PC-3 (cell line): ENCODE data around the gene ABCC11. TPM values are rescaled to one million over a fixed set of nuclear protein-coding genes. Genes with fewer than 3 reads are reported as not detected.
A peak's percentile ranks its signal among the peaks of the same experiment; 100 is the strongest.
"Not testable (repeated sequence)": the region's sequence is repeated elsewhere in the genome, so short reads cannot be mapped to it uniquely, and the experiment has no call there.

ENCODE experiments used
- ATAC-seq: fragments of 200-7000 bp; cut with Tn5 transposase; 2 replicates; pipeline ENCODE4 v1.9.1; 2020; ENCODE audit warnings: mild to moderate bottlenecking, moderate library complexity
- BruUV-seq: library from RNA; stranded (reverse); fragments of 400-500 nt; replicated peaks from 2 replicates; lab custom pipeline; 2021; lab: Mats Ljungman, UMichigan
- CTCF ChIA-PET: fragments of 300-600 bp; sonication (Branson Sonifier 250); formaldehyde crosslinking; loops from one replicate; lab custom pipeline; 2022; ENCODE audit warnings: antibody characterized with exemption; lab: Charles Lee
- POLR2A ChIA-PET: fragments of 300-600 bp; sonication (Branson Sonifier 250); formaldehyde crosslinking; loops from one replicate; lab custom pipeline; 2022; ENCODE audit warnings: antibody characterized with exemption; ENCODE audit not compliant: unreplicated experiment; lab: Charles Lee
- DNase-seq: peaks from one replicate; pipeline ENCODE4 v3.0.0-alpha.2; 2015
- H2AFZ ChIP-seq: fragments of 300-600 bp; sonication (generic); 2 replicates; pipeline ENCODE4 v1.6.0; 2016; ENCODE audit warnings: antibody characterized with exemption, low read length
- H3F3A ChIP-seq: fragments of 300-600 bp; sonication (generic); one replicate; pipeline ENCODE4 v1.6.0; 2017; ENCODE audit warnings: antibody characterized with exemption, low read length, control low read depth, mild to moderate bottlenecking; ENCODE audit not compliant: unreplicated experiment
- H3K27ac ChIP-seq: fragments of 300-600 bp; sonication (generic); 2 replicates; pipeline ENCODE4 v1.5.1; 2016; ENCODE audit warnings: mild to moderate bottlenecking, low read length
- H3K27me3 ChIP-seq: fragments of 300-600 bp; sonication (generic); 2 replicates; pipeline ENCODE4 v1.6.1; 2016; ENCODE audit warnings: low read length, mixed read lengths
- H3K36me3 ChIP-seq: fragments of 300-600 bp; sonication (generic); 2 replicates; pipeline ENCODE4 v1.6.1; 2016; ENCODE audit warnings: low read depth, mixed run types, low read length, mixed read lengths
- H3K4me1 ChIP-seq: fragments of 300-600 bp; sonication (generic); 2 replicates; pipeline ENCODE4 v1.5.1; 2016; ENCODE audit warnings: low read length; ENCODE audit not compliant: insufficient read depth
- H3K4me2 ChIP-seq: fragments of 300-600 bp; sonication (generic); 2 replicates; pipeline ENCODE4 v1.6.0; 2016; ENCODE audit warnings: low read length
- H3K4me3 ChIP-seq: fragments of 300-600 bp; sonication (generic); 2 replicates; pipeline ENCODE4 v1.5.1; 2016; ENCODE audit warnings: mild to moderate bottlenecking, low read length, mixed read lengths
- H3K79me2 ChIP-seq: fragments of 300-600 bp; sonication (generic); 2 replicates; pipeline ENCODE4 v1.6.1; 2017; ENCODE audit warnings: low read length, mixed read lengths
- H3K9ac ChIP-seq: fragments of 300-600 bp; sonication (generic); 2 replicates; pipeline ENCODE4 v1.6.0; 2016; ENCODE audit warnings: mild to moderate bottlenecking, low read length
- H3K9me2 ChIP-seq: fragments of 300-600 bp; sonication (generic); replicated peaks from 2 replicates; pipeline ENCODE4 v1.6.1; 2016; ENCODE audit warnings: mixed run types, low read length, mixed read lengths
- H3K9me3 ChIP-seq: fragments of 300-600 bp; sonication (generic); 2 replicates; pipeline ENCODE4 v1.6.1; 2016; ENCODE audit warnings: low read length, mixed read lengths
- H4K20me1 ChIP-seq: fragments of 300-600 bp; sonication (generic); 2 replicates; pipeline ENCODE4 v1.6.1; 2016; ENCODE audit warnings: low read length, mixed read lengths
- CTCF ChIP-seq: fragments of 300-600 bp; sonication (generic); conservative IDR thresholded peaks from 2 replicates; pipeline ENCODE4 v1.5.1; 2017; ENCODE audit warnings: antibody characterized with exemption, low read depth, mild to moderate bottlenecking, low read length
- EZH2 ChIP-seq: fragments of 300-600 bp; sonication (generic); IDR thresholded peaks from one replicate; pipeline ENCODE4 v1.6.1; 2017; ENCODE audit warnings: antibody characterized with exemption, mild to moderate bottlenecking, low read length; ENCODE audit not compliant: unreplicated experiment
- EZH2phosphoT487 ChIP-seq: fragments of 300-600 bp; sonication (generic); IDR thresholded peaks from 2 replicates; pipeline ENCODE4 v1.6.1; 2018; ENCODE audit warnings: mild to moderate bottlenecking, antibody characterized with exemption, low read length, borderline replicate concordance
- intact Hi-C: fragments of 100-400 bp; cut with micrococcal nuclease; formaldehyde crosslinking; loops from 2 replicates; pipeline ENCODE4 v1.9.0; 2023
- total RNA-seq: library from RNA; depleted of rRNA; stranded (reverse); fragments of >200 nt; gene quantifications from 2 replicates; pipeline ENCODE4 v1.2.3, GENCODE V29; 2014

ABCC11 gene
- total RNA-seq, 1 experiment from 2014 or later = 0.26 TPM

- peak overlapping the region; percentile 72 for H3K27ac ChIP-seq
- ATAC-seq (no peak), DNase-seq (no peak)
- H3K27me3 ChIP-seq = no peaks in the 10 kb centered on the region
- peak overlapping the region; percentile 88 for H3K4me2 ChIP-seq
- ChIA-PET CTCF (no interaction called here), POLR2A (no interaction called here)
- H3K36me3 ChIP-seq = no peaks in the 10 kb centered on the region
- H3K4me1 ChIP-seq = peaks cover 12% of the 10 kb centered on the region; the same call in 1 of the 2 replicates
- H3K9ac ChIP-seq = peak overlapping the region; percentile 95
- peak overlapping the region; percentile 85 for H3K4me3 ChIP-seq
- intact Hi-C loops = no loop called here
- no TSS peak for BruUV-seq
- TF ChIP-seq CTCF (no peak), EZH2phosphoT487 (no peak), EZH2 (no peak)
- H3K9me2 ChIP-seq = no peaks in the 10 kb centered on the region
- H2AFZ ChIP-seq = peak overlapping the region; percentile 76
- no peaks in the 10 kb centered on the region for H3K9me3 ChIP-seq
- peaks cover 54% of the 10 kb centered on the region for H3K79me2 ChIP-seq
- H3F3A ChIP-seq = no peaks in the 10 kb centered on the region
- no peaks in the 10 kb centered on the region for H4K20me1 ChIP-seq
Measured at GRCh38 chr16:48244863-48245195, 2.5 kb downstream of the ABCC11 start.

- no peak for TF ChIP-seq EZH2phosphoT487
- no peak for TF ChIP-seq EZH2
- TF ChIP-seq CTCF = no peak
- Histone ChIP-seq H3K27ac (peak within 1 kb of the TSS; percentile 72), H2AFZ (peak within 1 kb of the TSS; percentile 76), H3K79me2 (peaks cover 52% of the 10 kb centered on the region), H3F3A (no peaks in the 10 kb centered on the region), H3K4me1 (peaks cover 12% of the 10 kb centered on the region; the same call in 1 of the 2 replicates), H3K4me3 (peak within 1 kb of the TSS; percentile 85), H4K20me1 (no peaks in the 10 kb centered on the region), H3K27me3 (no peaks in the 10 kb centered on the region), H3K9ac (peak within 1 kb of the TSS; percentile 95), H3K9me3 (no peaks in the 10 kb centered on the region), H3K36me3 (no peaks in the 10 kb centered on the region), H3K9me2 (no peaks in the 10 kb centered on the region), H3K4me2 (peak within 1 kb of the TSS; percentile 88)
- BruUV-seq = no TSS peak
- intact Hi-C loops = no loop called here
- POLR2A ChIA-PET = no interaction called here
- ATAC-seq (peak; percentile 94), DNase-seq (peak; percentile 87)
- CTCF ChIA-PET = no interaction called here
Measured at GRCh38 chr16:48244080-48244862, 3.1 kb downstream of the ABCC11 start, which contains the start of gene LONP2. Gene LONP2, plus strand, starts transcription at chr16:48244300. Its CDS starts 89 bp downstream, at chr16:48244389.

GRCh38 chr16:48240147-48240546, 7.2 kb downstream of the ABCC11 start:
- H3K9ac ChIP-seq, H3K36me3 ChIP-seq, H3K4me3 ChIP-seq, H3K4me1 ChIP-seq, H2AFZ ChIP-seq, intact Hi-C loops, H3K9me3 ChIP-seq, H3K27ac ChIP-seq, POLR2A ChIA-PET, BruUV-seq, ATAC-seq, H3K27me3 ChIP-seq, H4K20me1 ChIP-seq, DNase-seq, H3K4me2 ChIP-seq, H3K9me2 ChIP-seq, H3F3A ChIP-seq: not testable (repeated sequence)
- CTCF ChIA-PET = interaction anchor here (0.7 kb wide), 1 partner anchor 16 kb away, joined by 4 read pairs; no protein-coding TSS in a partner anchor
- H3K79me2 ChIP-seq = peaks cover 12% of the 10 kb centered on the region
